ENCODE measurements around the gene GPBP1L1. TPM values are rescaled to one million over a fixed set of nuclear protein-coding genes. Genes with fewer than 3 reads are reported as not detected.

GPBP1L1 gene
- total and polyA plus RNA-seq, 9 of the 15 experiments (the other 6 are each of a cell fraction or from before 2014, with no cell fraction given) = 86.0 to 216 (median 138) TPM

GRCh38 chr1:45686015-45686287 lies 382 bp downstream of the GPBP1L1 start (continued):
- TF ChIP-seq ATF3 (IDR thresholded peaks at IDR 0.05) (no peak), ATF3 (CRISPR knock-in tag; conservative IDR thresholded peaks at IDR 0.05) (no peak), XRCC5 (IDR thresholded peaks at IDR 0.05; ENCODE audit: low read depth, low read length) (no peak), SMAD4 (CRISPR knock-in tag; conservative IDR thresholded peaks at IDR 0.05) (no peak; the same call in 1 of the 2 replicates), POU5F1 (IDR thresholded peaks at IDR 0.05; ENCODE audit: borderline replicate concordance, low read depth, low read length, partially characterized antibody) (no peak), SREBF1 (IDR thresholded peaks at IDR 0.05; ENCODE audit: borderline replicate concordance, low read depth, low read length) (no peak), KLF16 (IDR thresholded peaks at IDR 0.05) (no peak), DMBX1 (CRISPR knock-in tag; IDR thresholded peaks at IDR 0.05; ENCODE audit: borderline replicate concordance) (no peak), MCM3 (IDR thresholded peaks at IDR 0.05) (no peak), IRF1 (CRISPR knock-in tag; IDR thresholded peaks at IDR 0.05; ENCODE audit: borderline replicate concordance) (no peak), MEF2D (tag; conservative IDR thresholded peaks at IDR 0.05; ENCODE audit: low read depth) (no peak), MBD2 (IDR thresholded peaks at IDR 0.05; ENCODE audit: borderline replicate concordance, low read depth) (no peak), REST (IDR thresholded peaks at IDR 0.05; ENCODE audit: borderline replicate concordance) (peak; percentile 12; the same call in 1 of the 2 replicates), REST (CRISPR knock-in tag; IDR thresholded peaks at IDR 0.05; ENCODE audit: low read depth) (no peak), NFRKB (IDR thresholded peaks at IDR 0.05; ENCODE audit: low read depth) (no peak), CSDE1 (IDR thresholded peaks at IDR 0.05) (no peak), PTRF (tag; IDR thresholded peaks at IDR 0.05) (no peak), ARNT (IDR thresholded peaks at IDR 0.05) (no peak), CLOCK (CRISPR knock-in tag; IDR thresholded peaks at IDR 0.05; ENCODE audit: borderline replicate concordance) (no peak)

All from K562 (cell line).